ENCODE data around the gene CFAP54. TPM values are rescaled to one million over a fixed set of nuclear protein-coding genes. Genes with fewer than 3 reads are reported as not detected.
A peak's percentile ranks its signal among the peaks of the same experiment; 100 is the strongest.
"Not testable (repeated sequence)": the region's sequence is repeated elsewhere in the genome, so short reads cannot be mapped to it uniquely, and the experiment has no call there.

Gene CFAP54
- total and polyA plus RNA-seq, 2 of the 4 experiments (the other 2 are of a cell fraction) = 0.18 to 0.41 TPM

DNA sequence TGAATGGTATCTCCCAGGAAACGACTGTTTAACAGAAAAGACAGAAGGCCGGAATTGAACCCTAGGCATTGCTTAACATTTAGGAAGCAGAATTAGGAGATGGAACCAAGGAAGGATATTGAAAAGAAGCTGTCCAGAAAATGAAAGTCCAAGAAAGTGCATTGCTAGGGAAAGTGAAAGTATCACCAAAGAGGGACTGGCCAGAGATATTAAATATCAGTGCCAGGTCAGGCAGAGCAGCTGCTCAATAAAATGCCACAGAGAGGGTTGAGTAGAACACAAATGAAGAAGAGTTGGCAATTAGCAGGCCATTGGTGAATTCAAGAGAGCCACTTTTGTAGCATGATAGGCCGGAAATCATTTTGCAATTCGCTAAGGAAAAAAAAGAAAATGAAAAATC lies 101.6 kb downstream of the CFAP54 start:
- H2AK9ac ChIP-seq (replicated peaks; ENCODE audit: low read depth, low read length, poor library complexity) = no peak overlapping the region
- no peaks in the 10 kb centered on the region for H3K9me1 ChIP-seq (ENCODE audit: insufficient read depth, low read length)
- no peak overlapping the region for H4K91ac ChIP-seq (ENCODE audit: insufficient read depth, low read depth, low read length)
- H4K8ac ChIP-seq (ENCODE audit: low read depth in 2 of 2, low read length in 2 of 2) = no peak overlapping the region
- no peak overlapping the region for H3K56ac ChIP-seq (ENCODE audit: extremely low read depth, insufficient read depth, low read length)
- H3K18ac ChIP-seq (ENCODE audit: low read depth, low read length) = no peak overlapping the region
- no peaks in the 10 kb centered on the region for H3K79me1 ChIP-seq (ENCODE audit: low read depth in 1 of 2, low read length in 2 of 2)
- ATAC-seq (ENCODE audit: low read depth) (no peak), DNase-seq (no peak)
- H3K27me3 ChIP-seq (ENCODE audit: control insufficient read depth, insufficient read depth, low read length) = no peaks in the 10 kb centered on the region
- H2AK5ac ChIP-seq (ENCODE audit: low read depth, low read length) = no peak overlapping the region
- no peak overlapping the region for H2BK20ac ChIP-seq (ENCODE audit: low read depth, low read length)
- 71% methylated on average over 2 of the region's 4 CpGs; no CpG with 5 or more reads in 1 of the 2 experiments for WGBS, 2 experiments (ENCODE audit: extremely low coverage in 2 of 2, insufficient read length in 1 of 2)
- no peaks in the 10 kb centered on the region for H3K4me1 ChIP-seq (ENCODE audit: control insufficient read depth, insufficient read depth, low read length)
- H4K5ac ChIP-seq (ENCODE audit: low read depth, low read length) = no peak overlapping the region
- no peak overlapping the region for H2BK120ac ChIP-seq (ENCODE audit: low read depth, low read length)
- no peaks in the 10 kb centered on the region for H3K9me3 ChIP-seq (ENCODE audit: control insufficient read depth, insufficient read depth, low read length)
- in situ Hi-C loops (cut with MboI; ENCODE audit: low sequenced_read_pairs) (loop anchor here (25.0 kb wide), 1 partner anchor 1796 kb away; no protein-coding TSS in a partner anchor), dilution Hi-C loops (cut with HindIII; ENCODE audit: low sequenced_read_pairs, unreplicated experiment) (no loop called here), intact Hi-C loops (cut with micrococcal nuclease) (no loop called here)
- H2AFZ ChIP-seq (replicated peaks; ENCODE audit: low read length, poor library complexity) = no peak overlapping the region
- no peak overlapping the region for H3K23ac ChIP-seq (ENCODE audit: low read depth, low read length)
- H4K20me1 ChIP-seq (ENCODE audit: insufficient read depth, low read length) = no peaks in the 10 kb centered on the region
- no peak overlapping the region for H3K27ac ChIP-seq (ENCODE audit: insufficient read depth, low read length)
- no peak overlapping the region for H3K4ac ChIP-seq (ENCODE audit: low read depth, low read length)
- BruUV-seq (replicated peaks) = no TSS peak
- H2BK5ac ChIP-seq (ENCODE audit: low read depth, low read length, poor library complexity, severe bottlenecking) = no peak overlapping the region
- ChIA-PET CTCF (no interaction called here), POLR2A (ENCODE audit: unreplicated experiment) (no interaction called here)
- H3K36me3 ChIP-seq (ENCODE audit: control insufficient read depth, insufficient read depth, low read length) = no peaks in the 10 kb centered on the region
- H2BK15ac ChIP-seq (ENCODE audit: low read depth, low read length) = no peak overlapping the region
- no peak overlapping the region for H3K14ac ChIP-seq (replicated peaks; ENCODE audit: low read depth, low read length)
- no peak overlapping the region for H3K9ac ChIP-seq (ENCODE audit: low read depth, low read length)
- H3K4me2 ChIP-seq (ENCODE audit: low read depth, low read length) = peak overlapping the region; percentile 55; the same call in 1 of the 2 replicates
- TF ChIP-seq RCOR1 (IDR thresholded peaks at IDR 0.05; ENCODE audit: insufficient replicate concordance, low read length) (no peak), MXI1 (IDR thresholded peaks at IDR 0.05; ENCODE audit: borderline replicate concordance, low read depth, low read length) (no peak), FOS (IDR thresholded peaks at IDR 0.05; ENCODE audit: low read depth, low read length) (no peak), MAZ (IDR thresholded peaks at IDR 0.05; ENCODE audit: borderline replicate concordance, low read depth, low read length) (no peak), CHD1 (IDR thresholded peaks at IDR 0.05; ENCODE audit: low read depth, low read length) (no peak), CEBPB (IDR thresholded peaks at IDR 0.05; ENCODE audit: low read depth, low read length) (no peak), RFX5 (IDR thresholded peaks at IDR 0.05; ENCODE audit: low read depth, low read length) (no peak)
- TF ChIP-seq, protein P1, sequence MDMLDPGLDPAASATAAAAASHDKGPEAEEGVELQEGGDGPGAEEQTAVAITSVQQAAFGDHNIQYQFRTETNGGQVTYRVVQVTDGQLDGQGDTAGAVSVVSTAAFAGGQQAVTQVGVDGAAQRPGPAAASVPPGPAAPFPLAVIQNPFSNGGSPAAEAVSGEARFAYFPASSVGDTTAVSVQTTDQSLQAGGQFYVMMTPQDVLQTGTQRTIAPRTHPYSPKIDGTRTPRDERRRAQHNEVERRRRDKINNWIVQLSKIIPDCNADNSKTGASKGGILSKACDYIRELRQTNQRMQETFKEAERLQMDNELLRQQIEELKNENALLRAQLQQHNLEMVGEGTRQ (IDR thresholded peaks at IDR 0.05; ENCODE audit: low read depth, low read length) = no peak
- no peak overlapping the region for H3K4me3 ChIP-seq (ENCODE audit: insufficient read depth, low read depth, low read length)

DNA sequence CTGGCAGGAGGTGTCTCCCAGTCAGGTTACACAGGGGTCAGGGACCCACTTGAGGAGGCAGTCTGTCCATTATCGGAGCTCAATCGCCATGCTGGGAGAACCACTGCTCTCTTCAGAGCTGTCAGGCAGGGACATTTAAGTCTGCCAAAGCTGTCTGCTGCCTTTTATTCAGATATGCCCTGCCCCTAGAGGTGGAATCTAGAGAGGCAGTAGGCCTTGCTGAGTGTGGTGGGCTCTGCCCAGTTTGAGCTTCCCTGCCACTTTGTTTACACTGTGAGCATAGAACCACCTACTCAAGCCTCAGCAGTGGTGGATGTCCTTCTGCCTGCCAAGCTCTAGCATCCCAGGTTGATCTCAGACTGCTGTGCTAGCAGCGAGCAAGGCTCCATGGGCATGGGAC lies 115.0 kb downstream of the CFAP54 start:
- dilution Hi-C loops (cut with HindIII; ENCODE audit: low sequenced_read_pairs, unreplicated experiment); H3K27ac ChIP-seq (ENCODE audit: insufficient read depth, low read length); intact Hi-C loops (cut with micrococcal nuclease); H3K4me2 ChIP-seq (ENCODE audit: low read depth, low read length); H3K27me3 ChIP-seq (ENCODE audit: control insufficient read depth, insufficient read depth, low read length); H4K8ac ChIP-seq (ENCODE audit: low read depth in 2 of 2, low read length in 2 of 2); H4K5ac ChIP-seq (ENCODE audit: low read depth, low read length); H3K56ac ChIP-seq (ENCODE audit: extremely low read depth, insufficient read depth, low read length); ATAC-seq (ENCODE audit: low read depth); H2AK5ac ChIP-seq (ENCODE audit: low read depth, low read length); H4K91ac ChIP-seq (ENCODE audit: insufficient read depth, low read depth, low read length); H2AFZ ChIP-seq (replicated peaks; ENCODE audit: low read length, poor library complexity); H3K14ac ChIP-seq (replicated peaks; ENCODE audit: low read depth, low read length); H3K79me1 ChIP-seq (ENCODE audit: low read depth in 1 of 2, low read length in 2 of 2); H3K4ac ChIP-seq (ENCODE audit: low read depth, low read length); H3K9me1 ChIP-seq (ENCODE audit: insufficient read depth, low read length); H3K23ac ChIP-seq (ENCODE audit: low read depth, low read length); H2BK20ac ChIP-seq (ENCODE audit: low read depth, low read length); BruUV-seq (replicated peaks); H2BK5ac ChIP-seq (ENCODE audit: low read depth, low read length, poor library complexity, severe bottlenecking); in situ Hi-C loops (cut with MboI; ENCODE audit: low sequenced_read_pairs); DNase-seq; H4K20me1 ChIP-seq (ENCODE audit: insufficient read depth, low read length); H3K4me3 ChIP-seq (ENCODE audit: insufficient read depth, low read depth, low read length); H3K4me1 ChIP-seq (ENCODE audit: control insufficient read depth, insufficient read depth, low read length); POLR2A ChIA-PET (ENCODE audit: unreplicated experiment); H3K18ac ChIP-seq (ENCODE audit: low read depth, low read length); H3K9ac ChIP-seq (ENCODE audit: low read depth, low read length); H2BK15ac ChIP-seq (ENCODE audit: low read depth, low read length); H2AK9ac ChIP-seq (replicated peaks; ENCODE audit: low read depth, low read length, poor library complexity); H3K9me3 ChIP-seq (ENCODE audit: control insufficient read depth, insufficient read depth, low read length); H2BK120ac ChIP-seq (ENCODE audit: low read depth, low read length); CTCF ChIA-PET; H3K36me3 ChIP-seq (ENCODE audit: control insufficient read depth, insufficient read depth, low read length): not testable (repeated sequence)
- 64% methylated on average over 2 of the region's 3 CpGs; no CpG with 5 or more reads in 1 of the 2 experiments for WGBS, 2 experiments (ENCODE audit: extremely low coverage in 2 of 2, insufficient read length in 1 of 2)

Data from IMR-90 (cell line).